ENCODE data around the gene MRPL52.

- no peak for TF ChIP-seq CTCF (IDR thresholded peaks at IDR 0.05)
- no peak for TF ChIP-seq POLR2A (IDR thresholded peaks at IDR 0.05)
- TF ChIP-seq POLR2AphosphoS5 (IDR thresholded peaks at IDR 0.05) = no peak
Measured at GRCh38 chr14:22793976-22794375, 35.7 kb upstream of the MRPL52 start.
